Stimulated activated CD8-positive, alpha-beta memory T cell treated with anti-CD3 and anti-CD28 coated beads, Interleukin-15, amount 100 ng/mL, for 48 hours (primary cell): ENCODE results near the gene ABCG4.
A peak's percentile ranks its signal among the peaks of the same experiment; 100 is the strongest.
"Not testable (repeated sequence)": the region's sequence is repeated elsewhere in the genome, so short reads cannot be mapped to it uniquely, and the experiment has no call there.

Source experiments
- DNase-seq, 2 donors: peaks; one replicate each; pipeline ENCODE4 v3.0.0-alpha.2; 2020; ENCODE audit warnings: low read depth in 2 of 2

ABCG4 gene

DNA sequence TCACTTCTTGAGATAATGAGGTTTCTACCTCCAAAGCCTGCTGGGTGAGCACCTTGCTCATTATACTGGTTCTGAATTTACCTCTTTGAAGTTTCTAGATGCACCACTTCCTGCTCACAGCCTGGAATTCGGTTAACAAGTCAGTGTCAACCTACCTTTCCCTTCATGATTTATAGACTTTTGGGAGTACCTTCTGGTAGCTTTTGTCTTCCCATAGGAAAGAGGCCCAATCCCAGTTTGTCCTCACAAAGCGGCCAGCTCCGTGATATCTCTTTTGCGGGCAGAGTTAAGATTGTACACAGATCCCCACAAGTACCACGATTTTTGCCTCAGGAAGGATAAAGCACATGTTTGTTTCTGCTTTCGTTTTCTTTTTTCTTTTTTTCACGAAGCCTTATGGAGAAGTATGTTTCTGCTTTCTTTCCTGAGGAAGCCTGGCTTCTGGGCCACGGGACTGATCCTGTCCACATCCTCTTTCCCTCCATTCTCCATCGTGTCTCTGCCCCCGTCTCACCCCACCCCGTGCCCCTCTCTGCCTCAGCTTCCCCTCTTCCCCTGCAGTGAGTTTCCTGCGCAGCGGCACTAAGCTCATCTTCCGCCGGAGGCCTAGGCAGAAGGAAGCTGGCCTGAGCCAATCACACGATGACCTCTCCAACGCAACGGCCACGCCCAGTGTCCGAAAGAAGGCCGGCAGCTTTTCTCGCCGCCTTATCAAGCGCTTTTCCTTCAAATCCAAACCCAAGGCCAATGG is 33.2 kb upstream of the ABCG4 start:
- no peak for DNase-seq

DNA sequence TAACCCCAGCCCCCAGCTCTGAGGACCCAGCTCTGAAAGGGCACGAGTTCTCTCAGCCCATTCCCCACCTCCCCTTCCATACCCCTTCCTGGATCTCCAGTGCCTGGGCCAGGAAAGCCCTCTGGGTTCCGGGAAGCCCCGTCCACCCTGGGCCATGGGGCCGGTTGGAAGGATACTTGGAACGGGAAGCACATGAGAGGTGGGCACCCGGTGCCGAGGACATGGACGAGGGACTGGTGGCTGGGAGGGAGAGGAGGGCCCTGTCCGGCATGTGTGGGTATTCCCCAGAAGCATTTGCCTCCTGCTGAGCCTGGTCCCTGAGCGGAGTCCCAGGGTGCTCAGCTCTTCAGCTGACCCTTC is 32.6 kb upstream of the ABCG4 start:
- no peak for DNase-seq

GRCh38 chr11:119116601-119117000 is 32.3 kb upstream of the ABCG4 start:
- no peak for DNase-seq

DNA sequence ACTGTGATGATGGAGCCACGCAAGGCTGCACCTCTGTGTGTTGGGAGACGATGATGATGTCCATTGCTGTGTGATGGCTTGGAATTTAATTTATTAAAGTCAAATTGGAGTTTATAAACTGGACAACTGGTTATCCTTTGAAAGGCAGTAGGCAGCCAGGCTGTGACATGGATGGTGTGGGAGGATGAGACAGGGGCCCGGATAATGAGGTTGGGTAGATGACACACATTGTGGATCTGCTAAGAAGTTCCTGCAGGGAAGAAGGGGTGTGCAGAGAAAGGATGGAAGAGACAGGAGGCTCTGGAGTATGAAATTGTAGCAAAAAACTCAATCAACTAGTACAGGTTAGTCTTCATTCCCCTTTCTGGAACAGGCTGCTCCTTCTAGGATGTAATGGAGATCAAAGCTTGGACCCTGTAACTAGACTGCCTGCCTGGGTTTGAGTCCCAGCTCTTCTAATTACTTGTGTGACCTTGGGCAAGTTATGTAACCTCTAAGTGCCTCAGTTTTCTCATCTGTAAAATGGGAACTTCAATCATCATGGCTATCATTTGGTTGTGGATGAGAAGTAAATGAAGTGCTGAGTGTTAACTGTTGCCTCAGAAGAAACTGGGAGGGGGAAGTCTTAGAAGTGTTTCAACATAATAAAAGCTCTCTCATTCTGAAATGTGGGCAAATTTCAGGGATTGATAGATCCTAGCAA is 31.7 kb upstream of the ABCG4 start:
- DNase-seq: no peak

GRCh38 chr11:119118227-119118626 is 30.6 kb upstream of the ABCG4 start:
- no peak for DNase-seq

DNA sequence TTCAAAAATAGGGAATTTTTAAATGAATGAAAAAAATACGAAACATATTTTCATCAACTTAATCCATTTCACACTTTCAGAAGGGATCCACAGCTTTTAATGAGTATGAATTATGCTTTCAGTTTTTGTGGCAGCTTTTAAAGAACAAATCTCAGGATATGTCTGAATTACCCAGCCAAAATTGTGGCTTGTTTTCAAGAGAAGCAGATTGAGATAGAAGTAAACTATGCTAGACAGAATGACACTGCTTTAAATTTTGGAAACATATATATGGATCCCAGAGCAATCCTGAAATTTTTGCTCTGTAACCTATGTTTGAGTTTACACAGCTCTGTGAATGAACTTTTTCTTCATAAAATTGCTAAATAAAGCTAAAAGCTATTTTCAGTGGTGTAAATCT is 29.9 kb upstream of the ABCG4 start:
- DNase-seq: no peak

DNA sequence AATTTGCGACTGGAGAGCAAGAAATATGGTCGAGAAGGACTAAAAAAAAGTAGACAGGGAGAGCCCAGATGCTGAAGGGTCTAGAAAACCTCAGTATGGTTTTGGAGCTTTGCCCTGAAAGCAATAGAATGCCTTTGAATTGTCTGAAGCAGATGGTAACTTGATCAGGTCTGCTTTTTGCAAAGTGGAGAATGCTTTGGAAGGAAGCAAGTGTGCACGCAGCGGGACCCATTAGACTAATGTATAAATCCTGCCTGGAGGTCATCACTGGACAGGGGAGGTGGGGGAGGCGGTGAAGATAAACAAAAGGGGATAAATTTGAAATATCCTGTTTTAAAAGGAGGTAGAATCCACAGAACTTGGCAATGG is 28.2 kb upstream of the ABCG4 start:
- no peak for DNase-seq

DNA sequence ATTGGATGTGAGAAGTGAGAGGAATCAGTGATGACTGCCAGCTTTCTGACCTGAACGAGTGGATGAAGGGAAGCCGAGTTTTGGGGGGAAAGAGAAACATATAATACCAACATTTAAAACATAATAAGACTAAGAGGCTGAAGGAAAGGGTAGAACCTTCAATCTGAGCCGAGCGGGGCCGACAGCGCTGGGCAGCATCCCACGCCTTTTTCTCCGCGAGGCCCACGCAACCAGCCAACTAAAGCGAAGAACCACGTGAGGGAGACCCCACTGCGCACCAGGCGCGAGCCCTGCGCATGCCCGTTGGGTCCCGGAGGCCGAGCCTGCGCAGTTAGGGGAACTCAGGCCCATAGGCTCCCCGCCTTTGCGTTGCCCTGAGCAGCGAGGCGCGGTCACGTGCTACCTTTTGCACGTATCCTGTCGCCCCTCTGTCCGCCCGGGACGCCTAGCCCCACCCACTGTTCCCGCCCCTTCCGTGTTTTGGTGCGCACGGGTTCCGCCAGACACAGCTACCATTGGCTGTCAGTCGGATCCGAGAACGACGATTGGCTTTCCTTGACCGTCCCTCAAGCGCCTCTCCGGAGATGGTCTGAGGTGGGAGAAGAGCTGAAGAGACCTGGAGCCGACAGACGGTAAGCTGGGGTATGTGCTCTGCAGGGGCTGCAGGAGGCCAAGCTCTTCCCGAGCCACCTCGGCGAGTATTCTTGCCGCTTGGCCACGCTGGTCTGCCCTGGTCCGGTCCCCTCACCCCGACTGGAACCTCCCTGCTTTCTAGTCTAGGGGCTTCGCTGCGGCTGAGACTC is 27.6 kb upstream of the ABCG4 start, which contains the start of gene HINFP:
HINFP (plus strand) TSS at position 573 of the 803 bp plus-strand sequence. CDS start 5,365 bp downstream, outside the sequence.
- DNase-seq: peak; percentile 100

GRCh38 chr11:119121811-119122124 is 27.1 kb upstream of the ABCG4 start:
- DNase-seq: no peak

GRCh38 chr11:119125821-119126220 is 23.0 kb upstream of the ABCG4 start:
- DNase-seq: no peak

DNA sequence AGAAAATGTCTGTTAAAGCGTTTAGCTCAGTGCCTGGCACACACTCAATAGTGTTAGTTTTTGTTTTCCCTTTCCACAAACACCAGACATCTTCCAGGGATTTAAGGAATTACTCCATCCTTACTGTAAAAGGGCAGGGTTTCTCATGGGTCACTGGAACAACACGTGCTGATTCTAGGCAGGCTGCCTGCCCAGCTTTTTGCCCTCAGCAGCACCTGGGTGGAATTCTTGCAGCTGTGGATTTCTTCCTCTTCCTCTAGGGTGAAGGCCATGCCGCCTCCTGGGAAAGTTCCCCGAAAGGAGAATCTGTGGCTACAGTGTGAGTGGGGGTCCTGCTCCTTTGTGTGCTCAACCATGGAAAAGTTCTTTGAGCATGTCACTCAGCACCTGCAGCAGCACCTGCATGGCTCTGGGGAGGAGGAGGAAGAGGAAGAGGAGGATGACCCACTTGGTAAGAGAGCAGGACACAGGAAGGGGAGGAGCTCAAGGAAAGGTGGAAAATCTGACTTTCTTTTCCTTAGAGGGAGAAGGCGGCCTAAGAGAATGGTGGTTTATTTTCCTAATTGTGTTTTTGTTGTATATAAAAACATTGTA is 22.1 kb upstream of the ABCG4 start:
- DNase-seq: no peak

DNA sequence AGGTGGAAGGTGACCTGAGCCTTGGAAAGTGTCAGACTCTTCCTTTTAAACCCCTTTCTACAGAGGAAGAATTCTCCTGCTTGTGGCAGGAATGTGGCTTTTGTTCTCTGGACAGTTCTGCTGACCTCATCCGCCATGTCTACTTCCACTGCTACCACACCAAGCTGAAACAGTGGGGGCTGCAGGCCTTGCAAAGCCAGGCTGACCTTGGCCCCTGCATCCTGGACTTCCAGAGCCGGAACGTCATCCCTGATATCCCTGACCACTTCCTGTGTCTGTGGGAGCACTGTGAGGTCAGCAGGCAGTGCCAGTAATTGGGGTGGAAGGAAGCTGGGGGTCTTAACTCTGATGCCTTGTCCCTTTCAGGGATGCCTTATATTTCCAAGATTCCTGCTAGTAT is 18.2 kb upstream of the ABCG4 start:
- DNase-seq: no peak

DNA sequence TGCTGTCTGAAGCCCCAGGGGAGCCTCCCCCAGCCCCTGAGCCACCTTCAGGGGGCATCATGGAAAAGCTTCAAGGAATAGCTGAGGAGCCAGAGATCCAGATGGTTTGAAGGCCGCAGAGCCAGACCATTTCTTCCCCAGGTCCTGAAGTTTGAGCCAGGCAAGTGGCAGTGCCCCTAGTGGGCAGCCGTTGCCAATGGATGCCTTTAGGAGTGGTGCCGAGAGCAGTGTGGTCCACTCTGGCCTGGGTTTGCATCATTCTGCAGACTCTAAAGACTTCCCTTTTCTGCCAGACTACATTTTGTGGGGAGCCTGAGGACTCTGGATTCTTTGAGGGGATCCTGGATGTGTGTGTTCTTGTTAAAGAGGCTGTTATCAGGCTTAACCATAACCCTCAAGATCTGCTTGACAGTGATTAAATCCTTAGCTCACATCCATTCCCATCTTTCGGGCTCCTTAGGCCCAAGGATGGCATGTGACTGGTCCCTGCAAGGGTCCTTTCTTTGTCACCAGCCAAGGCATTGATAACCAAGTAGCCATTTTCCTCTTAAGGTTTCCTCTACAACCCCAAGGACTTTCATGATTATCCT is 14.4 kb upstream of the ABCG4 start:
- no peak for DNase-seq

- DNase-seq: not testable (repeated sequence)
Measured at GRCh38 chr11:119139276-119139675, 9.6 kb upstream of the ABCG4 start.

DNA sequence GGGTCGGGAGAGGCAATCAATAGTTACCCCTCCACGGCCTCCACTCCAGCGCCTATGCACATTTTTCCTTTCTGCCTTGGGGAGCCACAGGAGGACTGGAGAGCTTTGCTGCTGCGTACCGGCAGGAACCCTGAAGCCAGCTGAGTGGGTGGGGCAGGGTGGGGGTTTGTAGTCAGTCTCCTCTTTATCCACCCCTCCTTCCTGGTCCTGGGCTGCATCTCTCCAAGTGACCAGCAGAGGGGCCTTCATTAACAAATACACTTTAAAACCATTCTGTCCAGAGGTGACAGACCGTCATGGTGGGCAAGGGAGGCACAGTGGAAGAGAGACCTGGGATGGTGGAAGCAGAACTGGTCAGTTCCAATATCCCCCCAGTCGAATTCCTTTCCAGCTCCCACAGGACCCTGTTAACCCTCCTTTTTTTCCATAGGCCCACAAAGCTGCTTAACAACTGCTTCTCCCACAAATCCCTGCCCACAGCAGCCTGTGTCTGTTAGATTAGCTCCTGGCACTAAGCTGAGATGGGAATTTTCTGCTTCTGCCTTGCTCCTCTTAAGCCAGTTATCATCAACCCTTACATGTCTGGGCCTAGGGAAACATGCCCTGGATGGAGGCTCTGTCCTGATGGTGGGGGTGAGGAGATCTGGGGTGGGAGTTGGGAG is 3.9 kb upstream of the ABCG4 start:
- no peak for DNase-seq

DNA sequence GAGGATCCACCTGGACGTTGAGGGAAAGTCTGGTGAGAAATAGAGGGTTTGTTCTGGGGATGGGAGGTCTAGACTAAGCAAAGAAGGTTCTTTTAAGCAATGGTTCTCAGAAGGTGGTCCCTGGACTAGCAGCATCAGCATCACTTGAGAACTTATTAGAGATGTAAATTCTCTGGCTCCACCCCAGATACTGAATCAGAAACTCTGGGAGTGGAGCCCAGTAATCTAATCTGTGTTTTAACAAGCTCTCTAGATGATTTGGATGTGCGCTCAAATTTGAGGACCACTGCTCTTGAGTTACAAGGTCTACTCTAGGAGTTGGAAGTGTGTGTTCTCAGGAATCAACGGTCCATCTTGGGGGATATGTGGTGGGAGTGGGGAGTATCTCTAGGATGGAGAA is 3.3 kb upstream of the ABCG4 start:
- DNase-seq: no peak

- no peak for DNase-seq
Measured at GRCh38 chr11:119147604-119148333, 1.1 kb upstream of the ABCG4 start.

- DNase-seq: no peak
Measured at GRCh38 chr11:119148720-119149017, 183 bp upstream of the ABCG4 start.

DNA sequence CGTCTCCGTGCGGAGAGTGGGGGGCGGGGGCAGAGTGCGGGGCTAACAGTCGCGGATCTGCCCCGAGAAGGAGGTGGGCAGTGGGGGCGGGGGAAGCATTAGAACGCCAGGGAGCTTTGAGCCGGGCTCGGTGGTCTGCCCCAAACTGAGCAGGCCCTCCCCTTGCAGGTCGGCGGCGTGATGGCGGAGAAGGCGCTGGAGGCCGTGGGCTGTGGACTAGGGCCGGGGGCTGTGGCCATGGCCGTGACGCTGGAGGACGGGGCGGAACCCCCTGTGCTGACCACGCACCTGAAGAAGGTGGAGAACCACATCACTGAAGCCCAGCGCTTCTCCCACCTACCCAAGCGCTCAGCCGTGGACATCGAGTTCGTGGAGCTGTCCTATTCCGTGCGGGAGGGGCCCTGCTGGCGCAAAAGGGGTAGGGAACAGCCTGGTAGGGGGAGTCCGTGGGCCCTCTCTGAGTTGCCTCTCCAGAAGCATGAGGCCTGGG is 979 bp downstream of the ABCG4 start:
- no peak for DNase-seq

- no peak for DNase-seq
Measured at GRCh38 chr11:119152043-119152442, 3.2 kb downstream of the ABCG4 start.

GRCh38 chr11:119152604-119153003 is 3.8 kb downstream of the ABCG4 start:
- no peak for DNase-seq
